ENCODE results near the gene TOMM6. TPM values are rescaled to one million over a fixed set of nuclear protein-coding genes. Genes with fewer than 3 reads are reported as not detected.

The TOMM6 gene
- total RNA-seq, 1 experiment from 2014 or later = 239 TPM

DNA sequence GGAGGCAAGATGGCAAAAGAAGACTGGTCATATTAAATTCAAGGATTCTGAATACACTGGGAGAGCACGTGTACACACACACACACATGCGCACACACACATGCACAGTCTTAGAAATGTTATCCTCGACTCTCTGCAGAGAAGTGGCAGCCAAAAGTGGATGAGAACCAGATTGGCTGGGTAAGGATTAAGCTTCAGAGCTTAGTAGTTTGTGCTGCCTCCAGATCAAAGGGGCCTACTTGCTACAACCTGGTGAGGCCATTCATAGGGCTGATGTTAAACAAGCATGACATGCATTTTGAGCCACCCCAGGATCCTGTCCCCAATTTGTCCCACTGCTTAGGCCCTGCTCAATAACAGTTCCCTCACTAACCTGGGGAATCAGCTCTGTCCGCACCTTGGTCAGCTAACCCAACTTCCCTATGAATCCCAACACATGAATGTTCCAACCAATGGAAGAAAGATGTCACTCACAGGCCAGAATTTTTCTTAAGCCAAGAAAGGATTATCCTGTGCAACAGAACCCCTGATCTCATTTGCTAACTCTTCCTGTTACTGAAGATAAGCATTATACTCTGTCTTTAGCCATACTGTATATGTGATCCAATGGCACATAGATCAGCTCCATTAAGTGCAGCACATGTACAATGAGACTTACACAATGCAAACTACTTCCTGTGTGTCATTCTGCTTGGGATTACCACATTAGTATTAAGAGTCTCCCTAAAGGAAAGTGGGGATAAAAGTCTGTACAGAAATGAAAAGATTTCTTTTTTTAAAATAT is 31.0 kb downstream of the TOMM6 start:
- Mint-ChIP-seq H3K4me1 (peaks cover 0 to 2% of the 10 kb centered on the region in 2 experiments; a peak in 1 of 4 replicates), H3K36me3 (ENCODE audit: insufficient read depth in 1 of 3, low read depth in 3 of 3) (peaks cover 0 to 6% (median 0%) of the 10 kb centered on the region in 3 experiments; a peak in 4 of 7 replicates), H3K9me3 (no peaks in the 10 kb centered on the region), H3K27ac (peak overlapping the region in 1 of 3 experiments; percentile 54; a peak in 2 of 7 replicates), H3K4me3 (no peak overlapping the region), H3K27me3 (ENCODE audit: low read depth) (no peaks in the 10 kb centered on the region)
- H3K79me1 ChIP-seq (ENCODE audit: insufficient read depth, low read depth, low read length, poor library complexity, severe bottlenecking) = no peaks in the 10 kb centered on the region
- no peak overlapping the region for H3K18ac ChIP-seq (ENCODE audit: insufficient read length, low read depth, low read length)
- no peak overlapping the region for H4K5ac ChIP-seq (ENCODE audit: insufficient read length, low read depth, low read length)
- H3K9me3 ChIP-seq (ENCODE audit: control insufficient read depth, low read depth, low read length) = no peaks in the 10 kb centered on the region
- H4K8ac ChIP-seq (replicated peaks; ENCODE audit: insufficient read length, low read depth, low read length) = no peak overlapping the region
- H2BK5ac ChIP-seq (ENCODE audit: insufficient read length, low read length) = no peak overlapping the region
- no peak overlapping the region for H2AFZ ChIP-seq (ENCODE audit: low read length)
- no peak overlapping the region for H3K9ac ChIP-seq (ENCODE audit: extremely low read depth, insufficient read length, low read length)
- DNase-seq = no peak
- H3K4me2 ChIP-seq (ENCODE audit: insufficient read depth, insufficient read length, low read length) = no peak overlapping the region
- TF ChIP-seq, protein P1, sequence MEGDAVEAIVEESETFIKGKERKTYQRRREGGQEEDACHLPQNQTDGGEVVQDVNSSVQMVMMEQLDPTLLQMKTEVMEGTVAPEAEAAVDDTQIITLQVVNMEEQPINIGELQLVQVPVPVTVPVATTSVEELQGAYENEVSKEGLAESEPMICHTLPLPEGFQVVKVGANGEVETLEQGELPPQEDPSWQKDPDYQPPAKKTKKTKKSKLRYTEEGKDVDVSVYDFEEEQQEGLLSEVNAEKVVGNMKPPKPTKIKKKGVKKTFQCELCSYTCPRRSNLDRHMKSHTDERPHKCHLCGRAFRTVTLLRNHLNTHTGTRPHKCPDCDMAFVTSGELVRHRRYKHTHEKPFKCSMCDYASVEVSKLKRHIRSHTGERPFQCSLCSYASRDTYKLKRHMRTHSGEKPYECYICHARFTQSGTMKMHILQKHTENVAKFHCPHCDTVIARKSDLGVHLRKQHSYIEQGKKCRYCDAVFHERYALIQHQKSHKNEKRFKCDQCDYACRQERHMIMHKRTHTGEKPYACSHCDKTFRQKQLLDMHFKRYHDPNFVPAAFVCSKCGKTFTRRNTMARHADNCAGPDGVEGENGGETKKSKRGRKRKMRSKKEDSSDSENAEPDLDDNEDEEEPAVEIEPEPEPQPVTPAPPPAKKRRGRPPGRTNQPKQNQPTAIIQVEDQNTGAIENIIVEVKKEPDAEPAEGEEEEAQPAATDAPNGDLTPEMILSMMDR (conservative IDR thresholded peaks at IDR 0.05) = no peak
- H4K20me1 ChIP-seq (ENCODE audit: control insufficient read depth, insufficient read depth, insufficient read length) = no peaks in the 10 kb centered on the region
- no peak overlapping the region for H2BK12ac ChIP-seq (ENCODE audit: insufficient read length, low read depth, low read length)
- H3T11ph ChIP-seq (ENCODE audit: low read length) = no peak overlapping the region
- H2BK20ac ChIP-seq (ENCODE audit: low read depth, low read length, poor library complexity, severe bottlenecking) = no peak overlapping the region
- H3K4ac ChIP-seq (ENCODE audit: low read depth, low read length) = no peak overlapping the region
- no peak overlapping the region for H3K14ac ChIP-seq (ENCODE audit: insufficient read depth, low read length)
- no peak overlapping the region for H2AK5ac ChIP-seq (ENCODE audit: insufficient read length, low read length)
- no CpG with 5 or more reads among the region's 4 CpGs for WGBS (ENCODE audit: extremely low coverage, insufficient read length, low lambda C conversion rate)
- no peak overlapping the region for H3K23ac ChIP-seq (ENCODE audit: insufficient read length, low read depth, low read length)
- no peak overlapping the region for H2BK15ac ChIP-seq (ENCODE audit: low read depth, low read length)
- no peaks in the 10 kb centered on the region for H3K27me3 ChIP-seq (ENCODE audit: insufficient read depth, low read length)
- H3K27ac ChIP-seq (ENCODE audit: insufficient read length, low read depth, low read length) = no peak overlapping the region
- H3K79me2 ChIP-seq (ENCODE audit: insufficient read depth, low read length) = no peaks in the 10 kb centered on the region
- no peaks in the 10 kb centered on the region for H3K23me2 ChIP-seq (ENCODE audit: insufficient read length, low read depth, low read length, poor library complexity, severe bottlenecking)
- H3K4me1 ChIP-seq (ENCODE audit: insufficient read depth, low read length) = no peaks in the 10 kb centered on the region
- no peak overlapping the region for H4K91ac ChIP-seq (ENCODE audit: insufficient read length, low read depth, low read length)
- H2BK120ac ChIP-seq (ENCODE audit: low read depth, low read length, poor library complexity, severe bottlenecking) = no peak overlapping the region
- no peak overlapping the region for H3K56ac ChIP-seq (ENCODE audit: insufficient read length, low read depth, low read length)
